Measurements from ENCODE around the gene GRIK1. TPM values are rescaled to one million over a fixed set of nuclear protein-coding genes. Genes with fewer than 3 reads are reported as not detected.

GRIK1 gene
- total RNA-seq, 1 donor from 2014 or later: 0.39 TPM

DNA sequence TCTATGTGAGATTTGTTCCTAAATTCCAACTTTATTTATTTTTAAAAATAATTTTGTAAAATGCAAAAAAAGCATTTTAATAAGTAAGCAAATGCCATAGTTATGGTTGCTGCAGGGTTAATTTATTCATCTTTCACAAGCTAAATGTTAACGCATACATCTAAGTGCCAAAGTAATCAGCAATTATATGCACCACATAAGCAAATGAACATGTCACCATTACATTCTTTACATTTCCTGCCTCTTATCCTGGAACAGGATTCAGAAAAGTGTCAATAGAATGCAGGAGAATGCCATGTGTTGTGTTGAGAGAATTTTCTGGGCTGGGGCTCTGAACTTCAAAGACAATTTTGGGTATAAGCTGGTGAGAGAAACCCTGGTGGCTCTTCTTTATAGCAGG lies 136.6 kb downstream of the GRIK1 start:
- Mint-ChIP-seq H3K27ac (ENCODE audit: unreplicated experiment) (no peak overlapping the region), H3K4me3 (ENCODE audit: unreplicated experiment) (no peak overlapping the region), H3K36me3 (ENCODE audit: unreplicated experiment) (no peaks in the 10 kb centered on the region), H3K4me1 (ENCODE audit: low read depth, unreplicated experiment) (no peaks in the 10 kb centered on the region), H3K9me3 (ENCODE audit: unreplicated experiment) (no peaks in the 10 kb centered on the region), H3K27me3 (ENCODE audit: unreplicated experiment) (peaks cover 2% of the 10 kb centered on the region)
- TF ChIP-seq, protein P1, sequence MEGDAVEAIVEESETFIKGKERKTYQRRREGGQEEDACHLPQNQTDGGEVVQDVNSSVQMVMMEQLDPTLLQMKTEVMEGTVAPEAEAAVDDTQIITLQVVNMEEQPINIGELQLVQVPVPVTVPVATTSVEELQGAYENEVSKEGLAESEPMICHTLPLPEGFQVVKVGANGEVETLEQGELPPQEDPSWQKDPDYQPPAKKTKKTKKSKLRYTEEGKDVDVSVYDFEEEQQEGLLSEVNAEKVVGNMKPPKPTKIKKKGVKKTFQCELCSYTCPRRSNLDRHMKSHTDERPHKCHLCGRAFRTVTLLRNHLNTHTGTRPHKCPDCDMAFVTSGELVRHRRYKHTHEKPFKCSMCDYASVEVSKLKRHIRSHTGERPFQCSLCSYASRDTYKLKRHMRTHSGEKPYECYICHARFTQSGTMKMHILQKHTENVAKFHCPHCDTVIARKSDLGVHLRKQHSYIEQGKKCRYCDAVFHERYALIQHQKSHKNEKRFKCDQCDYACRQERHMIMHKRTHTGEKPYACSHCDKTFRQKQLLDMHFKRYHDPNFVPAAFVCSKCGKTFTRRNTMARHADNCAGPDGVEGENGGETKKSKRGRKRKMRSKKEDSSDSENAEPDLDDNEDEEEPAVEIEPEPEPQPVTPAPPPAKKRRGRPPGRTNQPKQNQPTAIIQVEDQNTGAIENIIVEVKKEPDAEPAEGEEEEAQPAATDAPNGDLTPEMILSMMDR (IDR thresholded peaks at IDR 0.05; ENCODE audit: partially characterized antibody, unreplicated experiment): no peak
- no peak for DNase-seq

DNA sequence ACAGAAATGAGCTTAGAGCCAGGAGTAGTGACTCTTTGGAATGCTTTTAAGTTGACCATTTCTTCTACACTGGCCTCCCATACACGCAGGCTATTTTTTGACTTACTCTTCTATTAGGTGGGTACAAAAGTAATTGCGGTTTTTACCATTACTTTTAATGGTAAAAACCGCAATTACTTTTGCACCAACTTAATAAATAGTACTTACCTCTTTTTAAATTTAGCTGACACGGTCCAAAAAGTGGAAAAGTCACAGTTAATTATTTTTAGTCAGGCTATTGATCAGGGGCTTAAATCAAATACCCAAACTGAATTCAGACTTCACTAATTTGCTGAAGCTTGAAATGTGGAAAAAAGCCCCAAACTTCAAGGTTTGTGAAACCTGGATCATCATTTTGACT lies 138.7 kb downstream of the GRIK1 start:
- Mint-ChIP-seq H3K27ac (ENCODE audit: unreplicated experiment) (no peak overlapping the region), H3K36me3 (ENCODE audit: unreplicated experiment) (no peaks in the 10 kb centered on the region), H3K9me3 (ENCODE audit: unreplicated experiment) (no peaks in the 10 kb centered on the region), H3K27me3 (ENCODE audit: unreplicated experiment) (peaks cover 2% of the 10 kb centered on the region), H3K4me3 (ENCODE audit: unreplicated experiment) (no peak overlapping the region), H3K4me1 (ENCODE audit: low read depth, unreplicated experiment) (no peaks in the 10 kb centered on the region)
- TF ChIP-seq, protein P1 (IDR thresholded peaks at IDR 0.05; ENCODE audit: partially characterized antibody, unreplicated experiment): no peak
- DNase-seq: no peak

DNA sequence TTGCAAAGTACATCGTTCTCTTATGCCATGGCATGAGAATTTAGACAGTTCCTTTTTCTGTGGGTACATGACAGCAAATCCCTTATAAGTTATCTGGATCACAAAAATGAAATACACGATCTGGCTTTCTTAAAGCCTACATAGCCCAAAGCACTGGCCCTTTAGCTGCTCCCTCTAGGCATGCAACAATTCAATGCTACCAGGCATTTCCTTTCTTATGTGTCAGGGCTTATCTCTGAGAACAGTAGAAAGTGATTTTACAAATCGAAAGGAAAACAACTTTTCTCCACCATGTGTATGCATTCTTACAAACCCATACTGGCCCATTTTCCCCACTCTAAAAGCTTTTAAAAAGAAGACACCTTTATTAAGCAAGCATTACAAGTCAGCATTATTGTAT lies 139.7 kb downstream of the GRIK1 start:
- no peak overlapping the region for H3K27ac Mint-ChIP-seq (ENCODE audit: unreplicated experiment)
- no peaks in the 10 kb centered on the region for H3K4me1 Mint-ChIP-seq (ENCODE audit: low read depth, unreplicated experiment)
- H3K27me3 Mint-ChIP-seq (ENCODE audit: unreplicated experiment): peaks cover 2% of the 10 kb centered on the region
- no peaks in the 10 kb centered on the region for H3K9me3 Mint-ChIP-seq (ENCODE audit: unreplicated experiment)
- no peaks in the 10 kb centered on the region for H3K36me3 Mint-ChIP-seq (ENCODE audit: unreplicated experiment)
- TF ChIP-seq, protein P1 (IDR thresholded peaks at IDR 0.05; ENCODE audit: partially characterized antibody, unreplicated experiment): no peak
- DNase-seq: no peak
- H3K4me3 Mint-ChIP-seq (ENCODE audit: unreplicated experiment): no peak overlapping the region

DNA sequence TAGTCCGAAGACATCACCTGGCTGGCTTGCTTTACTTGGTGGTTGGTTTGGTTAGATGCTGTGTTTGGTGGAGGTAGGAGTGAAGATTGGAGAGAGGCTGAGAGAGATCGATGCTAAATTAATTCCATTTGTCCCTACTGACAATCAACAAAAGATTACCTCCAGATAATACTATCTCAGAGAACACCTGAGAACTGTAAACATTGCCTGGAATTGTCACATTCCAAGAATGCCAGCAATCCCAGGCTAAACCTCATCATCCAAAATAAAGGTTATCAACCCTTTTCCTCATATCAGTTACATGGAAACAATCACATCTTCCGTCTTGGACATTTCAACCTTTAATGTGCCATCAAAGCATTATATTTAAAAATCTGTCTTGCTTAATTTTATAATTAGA lies 141.0 kb downstream of the GRIK1 start:
- H3K36me3 Mint-ChIP-seq (ENCODE audit: unreplicated experiment): no peaks in the 10 kb centered on the region
- H3K4me1 Mint-ChIP-seq (ENCODE audit: low read depth, unreplicated experiment): no peaks in the 10 kb centered on the region
- H3K27me3 Mint-ChIP-seq (ENCODE audit: unreplicated experiment): peaks cover 2% of the 10 kb centered on the region
- DNase-seq: no peak
- TF ChIP-seq, protein P1 (IDR thresholded peaks at IDR 0.05; ENCODE audit: partially characterized antibody, unreplicated experiment): no peak
- H3K4me3 Mint-ChIP-seq (ENCODE audit: unreplicated experiment): no peak overlapping the region
- H3K9me3 Mint-ChIP-seq (ENCODE audit: unreplicated experiment): no peaks in the 10 kb centered on the region
- H3K27ac Mint-ChIP-seq (ENCODE audit: unreplicated experiment): no peak overlapping the region

DNA sequence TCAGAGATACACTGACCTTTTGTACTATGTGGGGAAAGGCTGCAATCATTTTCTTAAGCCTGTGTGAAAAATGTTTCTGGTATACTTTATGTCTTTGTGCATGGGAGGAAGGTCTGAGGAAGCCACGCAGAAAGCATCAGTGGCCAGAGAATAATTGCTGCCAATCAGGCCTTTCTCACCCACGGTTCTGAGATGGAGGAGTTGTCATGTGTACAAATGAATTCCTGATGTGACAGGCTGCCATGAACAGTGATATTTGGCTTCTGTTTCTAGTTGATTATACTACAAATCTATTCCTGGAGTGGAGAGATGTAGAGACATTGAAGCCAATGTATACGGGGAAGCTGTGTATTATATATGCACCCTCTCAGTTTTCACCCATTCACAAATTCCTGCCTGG lies 142.6 kb downstream of the GRIK1 start:
- H3K4me1 Mint-ChIP-seq (ENCODE audit: low read depth, unreplicated experiment): no peaks in the 10 kb centered on the region
- H3K9me3 Mint-ChIP-seq (ENCODE audit: unreplicated experiment): no peaks in the 10 kb centered on the region
- peaks cover 2% of the 10 kb centered on the region for H3K27me3 Mint-ChIP-seq (ENCODE audit: unreplicated experiment)
- DNase-seq: no peak
- H3K36me3 Mint-ChIP-seq (ENCODE audit: unreplicated experiment): no peaks in the 10 kb centered on the region
- H3K4me3 Mint-ChIP-seq (ENCODE audit: unreplicated experiment): no peak overlapping the region
- TF ChIP-seq, protein P1 (IDR thresholded peaks at IDR 0.05; ENCODE audit: partially characterized antibody, unreplicated experiment): no peak
- no peak overlapping the region for H3K27ac Mint-ChIP-seq (ENCODE audit: unreplicated experiment)
